HG02870 (cell line): ENCODE measurements around the gene BAK1.
"Not testable (repeated sequence)": the region's sequence is repeated elsewhere in the genome, so short reads cannot be mapped to it uniquely, and the experiment has no call there.

ENCODE experiments used
- ATAC-seq: cut with Tn5 transposase; IDR thresholded peaks from one replicate; pipeline ENCODE4 v1.9.1; 2021; ENCODE audit warnings: mild to moderate bottlenecking, moderate library complexity; ENCODE audit not compliant: unreplicated experiment

The BAK1 gene

DNA sequence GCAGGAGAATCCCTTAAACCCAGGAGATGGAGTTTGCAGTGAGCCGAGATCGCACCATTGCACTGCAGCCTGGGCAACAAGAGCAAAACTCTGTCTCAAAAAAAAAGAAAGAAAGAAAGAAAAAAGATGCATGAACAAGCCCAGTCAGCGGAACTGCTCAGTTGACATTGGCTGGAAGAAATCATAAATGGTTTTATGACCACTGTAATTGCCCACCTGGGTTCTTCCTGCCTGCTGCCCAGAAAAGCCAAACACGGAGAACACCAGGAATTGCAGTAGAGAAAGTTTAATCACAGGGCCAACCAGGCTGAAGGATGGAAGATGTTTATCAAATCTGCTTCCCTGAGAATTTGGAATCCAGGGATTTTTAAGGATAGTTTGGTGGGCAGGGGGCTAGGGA is 22.7 kb downstream of the BAK1 start:
- ATAC-seq: no peak

DNA sequence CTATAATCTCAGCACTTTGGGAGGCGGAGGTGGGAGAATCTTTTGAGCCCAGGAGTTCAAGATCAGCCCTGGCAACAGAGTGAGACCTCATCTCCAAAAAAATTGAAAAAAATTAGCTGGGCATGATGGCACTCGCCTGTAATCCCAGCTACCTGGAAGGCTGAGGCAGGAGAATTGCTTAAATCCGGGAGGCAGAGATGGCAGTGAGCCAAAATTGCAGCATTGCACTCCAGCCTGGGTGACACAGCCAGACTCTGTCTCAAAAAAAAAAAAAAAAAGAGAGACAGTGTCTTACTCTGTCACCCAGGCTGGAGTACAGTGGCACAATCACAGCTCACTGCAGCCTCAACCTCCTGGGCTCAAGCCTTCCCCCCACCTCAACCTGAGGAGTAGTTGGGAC is 27.2 kb downstream of the BAK1 start:
- ATAC-seq: not testable (repeated sequence)

DNA sequence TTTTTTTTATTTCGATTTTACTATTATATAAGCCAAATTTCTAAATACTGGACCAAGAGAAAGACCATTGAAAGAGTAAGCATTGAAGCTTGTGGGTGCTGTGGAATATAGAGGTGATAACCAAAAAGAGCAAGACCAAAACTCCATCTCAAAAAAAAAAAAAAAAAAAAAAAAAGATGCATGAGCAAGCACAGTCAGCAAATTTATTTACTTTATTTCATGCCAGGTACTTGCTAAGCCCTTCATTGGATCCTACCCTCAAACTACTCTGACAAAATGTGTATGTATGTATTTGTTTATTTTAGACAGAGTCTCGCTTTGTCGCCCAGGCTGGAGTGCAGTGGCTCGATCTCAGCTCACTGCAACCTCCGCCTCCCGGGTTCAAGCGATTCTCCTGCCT is 27.8 kb downstream of the BAK1 start:
- no peak for ATAC-seq

DNA sequence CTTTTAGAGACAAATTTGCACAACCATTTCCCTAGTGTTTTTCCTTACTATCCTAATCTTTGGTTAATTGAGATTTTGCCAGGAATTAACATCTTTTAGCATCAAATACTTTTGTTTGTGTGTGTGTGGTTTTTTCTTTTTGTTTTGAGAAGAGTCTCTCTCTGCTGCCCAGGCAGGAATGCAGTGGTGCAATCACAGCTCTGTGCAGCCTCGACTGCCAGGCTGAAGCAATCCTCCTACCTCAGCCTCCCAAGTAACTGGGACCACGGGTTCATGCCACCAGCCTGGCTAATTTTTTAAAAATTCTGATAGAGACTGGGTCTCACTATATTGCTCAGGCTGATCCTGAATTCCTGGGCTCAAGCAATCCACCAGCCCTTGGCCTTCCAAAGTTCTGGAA is 28.5 kb downstream of the BAK1 start:
- no peak for ATAC-seq

DNA sequence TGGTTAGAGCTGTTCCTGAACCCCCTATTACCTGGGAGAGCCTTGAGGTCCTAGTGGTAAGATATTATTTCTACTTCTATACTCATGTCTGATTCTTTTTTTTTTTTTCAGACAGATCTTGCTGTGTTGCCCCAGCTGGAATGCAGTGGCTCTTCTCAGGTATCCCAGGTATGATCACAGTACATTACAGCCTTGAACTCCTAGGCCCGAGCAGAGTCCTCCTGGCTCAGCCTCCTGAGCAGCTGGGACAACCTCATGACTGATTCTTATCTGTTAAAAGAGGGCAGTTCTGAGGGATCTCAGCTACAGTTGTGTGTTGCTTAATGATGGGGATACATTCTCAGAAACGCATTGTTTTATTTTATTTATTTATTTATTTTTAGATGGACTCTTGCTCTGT is 30.2 kb downstream of the BAK1 start:
- ATAC-seq: no peak

DNA sequence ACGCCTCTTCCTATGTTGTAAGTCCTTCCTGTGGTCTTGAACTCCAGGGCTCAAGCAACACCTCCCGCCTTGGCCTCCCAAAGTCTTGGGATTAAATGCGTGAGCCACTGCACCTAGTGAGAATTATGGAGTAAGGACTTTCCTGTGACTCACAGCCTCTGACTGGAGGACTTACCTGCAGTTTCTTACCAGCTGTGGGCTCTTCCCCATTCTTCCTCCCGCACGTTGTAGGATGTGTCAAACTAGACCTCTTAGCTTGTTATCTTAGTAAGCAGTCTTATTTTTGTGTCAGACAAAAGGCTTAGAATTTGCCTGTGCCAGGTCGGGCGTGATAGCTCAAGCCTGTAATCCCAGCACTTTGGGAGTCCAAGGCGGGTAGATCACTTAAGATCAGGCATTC is 30.9 kb downstream of the BAK1 start:
- ATAC-seq: no peak

DNA sequence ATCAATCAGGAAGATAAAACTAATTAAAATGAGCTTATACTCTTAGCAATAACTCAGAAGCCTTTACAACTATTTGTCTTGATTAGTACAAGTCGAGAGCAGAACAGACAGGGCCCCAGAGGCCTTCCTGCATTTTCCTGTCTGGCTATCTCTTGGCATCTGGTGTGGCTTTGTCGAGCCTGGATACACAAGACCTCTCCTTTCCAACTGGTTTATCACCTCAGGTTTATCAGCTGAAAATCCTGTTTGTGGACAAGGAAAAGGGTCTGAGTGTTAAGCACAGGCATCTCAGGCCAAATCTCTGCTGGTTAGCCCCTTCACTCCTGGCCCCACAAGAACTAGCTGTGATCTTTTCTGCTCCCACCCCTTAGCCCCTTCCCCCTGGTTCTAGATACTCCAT is 32.6 kb downstream of the BAK1 start:
- no peak for ATAC-seq

DNA sequence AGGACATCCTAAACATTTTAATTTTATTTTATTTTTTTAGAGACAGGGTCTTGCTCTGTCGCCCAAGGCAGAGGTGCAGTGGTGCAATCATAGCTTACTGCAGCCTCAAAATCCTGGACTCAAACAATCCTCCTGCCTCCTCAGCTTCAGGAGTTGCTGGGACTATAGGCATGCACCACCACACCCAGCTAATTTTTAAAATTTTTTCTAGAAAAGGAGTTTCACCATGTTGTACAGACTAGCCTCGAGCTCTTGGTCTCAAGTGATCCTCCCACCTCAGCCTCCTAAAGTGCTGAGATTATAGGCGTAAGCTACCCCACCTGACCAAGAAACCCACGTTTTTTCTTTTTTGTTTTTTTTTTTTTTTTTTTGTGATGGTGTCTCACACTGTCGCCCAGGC is 33.3 kb downstream of the BAK1 start:
- no peak for ATAC-seq

DNA sequence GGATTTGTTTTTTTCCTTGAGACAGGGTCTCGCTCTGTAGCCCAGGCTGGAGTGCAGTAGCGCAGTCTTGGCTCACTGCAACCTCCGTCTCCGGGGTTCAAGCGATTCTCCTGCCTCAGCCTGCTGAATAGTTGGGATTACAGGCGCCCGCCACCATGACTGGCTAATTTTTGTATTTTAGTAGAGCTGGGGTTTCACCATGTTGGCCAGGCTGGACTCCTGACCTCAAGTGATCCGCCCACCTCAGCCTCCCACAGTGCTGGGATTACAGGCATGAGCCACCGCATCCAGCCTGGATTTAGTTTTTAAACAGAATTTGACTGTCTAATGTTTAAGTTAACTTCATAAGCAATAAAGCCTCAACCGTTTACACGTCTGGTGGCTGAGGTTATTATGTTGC is 34.8 kb downstream of the BAK1 start:
- ATAC-seq: not testable (repeated sequence)

DNA sequence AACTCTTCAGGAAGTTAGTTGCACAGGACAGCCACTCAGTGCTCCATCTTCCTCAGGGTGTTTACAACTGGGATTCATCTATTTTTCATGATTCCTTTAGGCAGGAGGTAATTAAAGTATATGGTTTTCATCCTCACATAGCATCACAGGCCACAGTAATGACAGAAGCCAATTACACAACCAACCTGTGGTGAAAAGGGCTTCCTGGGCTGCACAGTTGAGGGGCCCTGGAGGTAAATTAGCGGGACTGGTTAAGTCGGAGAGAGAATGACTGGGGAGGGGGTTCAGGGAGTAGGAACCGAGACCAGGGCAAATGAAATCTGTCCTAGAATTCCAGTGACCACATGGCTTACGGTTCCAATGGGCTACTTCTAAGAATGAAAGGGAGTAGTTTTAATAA is 37.0 kb downstream of the BAK1 start:
- no peak for ATAC-seq

DNA sequence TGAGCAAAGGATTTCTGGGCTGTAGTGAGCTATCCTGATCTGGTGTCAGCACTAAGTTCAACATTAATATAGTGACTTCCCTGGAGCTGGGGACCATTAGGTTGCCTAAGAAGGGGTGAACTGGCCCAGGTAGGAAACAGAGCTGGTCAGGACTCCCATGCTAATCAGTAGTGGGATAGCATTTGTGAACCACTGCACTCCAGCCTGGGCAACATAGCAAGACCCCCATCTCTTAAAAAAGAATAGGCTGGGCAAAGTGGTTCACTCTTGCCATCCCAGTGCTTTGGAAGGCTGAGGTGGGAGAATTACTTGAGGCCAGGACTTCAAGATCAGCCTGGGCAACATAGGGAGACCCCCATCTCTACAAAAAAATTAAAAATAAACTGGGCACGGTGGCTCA is 39.3 kb downstream of the BAK1 start:
- ATAC-seq: no peak

DNA sequence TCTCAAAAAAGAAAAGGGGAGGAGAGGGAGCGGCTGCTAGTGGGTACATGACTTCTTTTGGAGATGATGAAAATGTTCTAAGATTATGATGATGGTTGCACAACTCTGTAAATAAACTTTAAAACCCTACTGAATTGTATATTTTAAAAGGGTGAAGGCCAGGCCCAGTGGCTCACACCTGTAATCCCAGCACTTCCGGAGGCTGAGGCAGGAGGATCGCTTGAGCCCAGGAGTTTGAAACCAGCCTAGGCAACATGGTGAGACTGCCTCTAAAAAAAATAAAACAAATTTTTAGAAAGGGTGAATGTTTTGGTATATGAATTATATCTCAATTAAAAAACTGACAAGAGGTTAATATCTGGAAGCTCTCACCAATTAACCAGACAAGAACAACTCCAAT is 45.4 kb downstream of the BAK1 start:
- ATAC-seq: no peak

DNA sequence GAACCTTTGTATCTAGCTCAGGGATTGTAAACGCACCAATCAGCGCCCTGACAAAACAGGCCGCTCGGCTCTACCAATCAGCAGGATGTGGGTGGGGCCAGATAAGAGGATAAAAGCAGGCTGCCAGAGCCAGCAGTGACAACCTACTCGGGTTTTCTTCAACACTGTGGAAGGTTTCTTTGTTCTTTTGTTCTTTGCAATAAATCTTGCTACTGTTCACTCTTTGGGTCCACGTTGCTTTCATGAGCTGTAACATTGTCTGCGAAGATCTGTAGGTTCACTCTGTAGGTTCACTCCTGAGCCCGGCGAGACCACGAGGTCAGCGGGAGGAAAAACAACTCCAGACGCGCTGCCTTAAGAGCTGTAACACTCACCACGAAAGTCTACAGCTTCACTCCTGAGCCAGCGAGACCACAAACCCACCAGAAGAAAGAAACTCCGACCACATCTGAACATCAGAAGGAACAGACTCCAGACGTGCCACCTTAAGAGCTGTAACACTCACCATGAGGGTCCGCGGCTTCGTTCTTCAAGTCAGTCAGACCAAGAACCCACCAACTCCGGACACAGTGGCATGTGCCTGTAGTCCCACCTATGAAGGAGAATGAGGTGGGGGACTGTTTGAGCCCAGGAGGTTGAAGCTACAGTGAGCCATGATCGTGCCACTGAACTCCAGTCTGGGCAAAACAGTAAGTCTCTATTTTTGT is 46.8 kb downstream of the BAK1 start:
- not testable (repeated sequence) for ATAC-seq

DNA sequence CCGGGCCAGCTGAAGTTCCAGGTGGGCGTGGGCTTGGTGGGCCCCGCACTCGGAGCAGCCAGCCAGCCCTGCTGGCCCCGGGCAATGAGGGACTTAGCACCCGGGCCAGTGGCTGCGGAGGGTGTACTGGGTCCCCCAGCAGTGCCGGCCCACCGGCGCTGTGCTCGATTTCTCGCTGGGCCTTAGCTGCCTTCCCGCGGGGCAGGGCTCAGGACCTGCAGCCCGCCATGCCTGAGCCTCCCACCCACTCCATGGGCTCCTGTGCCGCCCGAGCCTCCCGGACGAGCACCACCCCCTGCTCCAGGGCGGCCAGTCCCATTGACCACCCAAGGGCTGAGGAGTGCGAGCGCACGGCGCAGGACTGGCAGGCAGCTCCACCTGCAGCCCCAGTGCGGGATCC is 47.6 kb downstream of the BAK1 start:
- ATAC-seq: not testable (repeated sequence)

DNA sequence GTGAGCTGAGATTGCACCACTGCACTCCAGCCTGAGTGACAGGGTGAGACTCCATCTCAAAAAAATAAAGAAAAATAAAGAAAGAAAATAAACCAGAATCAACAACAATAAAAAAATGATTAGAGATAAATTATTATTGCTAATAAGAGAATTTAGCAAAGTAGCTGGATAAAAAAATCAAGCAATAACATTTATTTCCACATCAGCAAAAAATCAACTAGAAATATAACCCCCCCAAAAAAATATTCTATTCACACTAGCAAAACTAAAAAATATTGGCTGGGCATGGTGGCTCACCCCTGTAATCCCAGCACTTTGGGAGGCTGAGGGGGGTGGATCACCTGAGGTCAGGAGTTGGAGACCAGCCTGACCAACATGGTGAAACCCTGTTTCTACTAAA is 49.5 kb downstream of the BAK1 start:
- not testable (repeated sequence) for ATAC-seq
